Smooth muscle cell (in vitro differentiated cells): Measurements from ENCODE around the gene ERCC2. TPM values are rescaled to one million over a fixed set of nuclear protein-coding genes. Genes with fewer than 3 reads are reported as not detected.
A peak's percentile ranks its signal among the peaks of the same experiment; 100 is the strongest.

Source experiments
- DNase-seq: peaks from one replicate; lab custom pipeline; 2025; ENCODE audit not compliant: unreplicated experiment; lab: John Stamatoyannopoulos, UW
- H2AFZ ChIP-seq: fragments of 200-600 bp; sonication (generic); 2 replicates; pipeline ENCODE4 v1.6.0; 2016; ENCODE audit warnings: antibody characterized with exemption, low read depth, mild to moderate bottlenecking
- H3F3A ChIP-seq: fragments of 200-600 bp; sonication (generic); 2 replicates; pipeline ENCODE4 v1.6.0; 2017; ENCODE audit warnings: antibody characterized with exemption, low read depth
- H3K27ac ChIP-seq: fragments of 200-600 bp; sonication (generic); 2 replicates; pipeline ENCODE4 v1.5.1; 2016; ENCODE audit warnings: low read depth, mild to moderate bottlenecking
- H3K27me3 ChIP-seq: fragments of 200-600 bp; sonication (generic); 2 replicates; pipeline ENCODE4 v1.6.1; 2016; ENCODE audit warnings: low read depth, mild to moderate bottlenecking
- H3K36me3 ChIP-seq: fragments of 200-600 bp; sonication (generic); 2 replicates; pipeline ENCODE4 v1.5.1; 2016; ENCODE audit warnings: low read depth
- H3K4me1 ChIP-seq: fragments of 200-600 bp; sonication (generic); 2 replicates; pipeline ENCODE4 v1.5.1; 2016; ENCODE audit warnings: low read depth
- H3K4me2 ChIP-seq: fragments of 200-600 bp; sonication (generic); 2 replicates; pipeline ENCODE4 v1.6.0; 2016; ENCODE audit warnings: mild to moderate bottlenecking
- H3K4me3 ChIP-seq: fragments of 200-600 bp; sonication (generic); 2 replicates; pipeline ENCODE4 v1.5.1; 2016; ENCODE audit warnings: mild to moderate bottlenecking
- H3K79me2 ChIP-seq: fragments of 200-600 bp; sonication (generic); 2 replicates; pipeline ENCODE4 v1.6.0; 2016; ENCODE audit warnings: low read depth, mild to moderate bottlenecking
- H3K9ac ChIP-seq: fragments of 200-600 bp; sonication (generic); 2 replicates; pipeline ENCODE4 v1.6.0; 2016; ENCODE audit warnings: low read depth
- H3K9me3 ChIP-seq: fragments of 200-600 bp; sonication (generic); replicated peaks from 2 replicates; pipeline ENCODE4 v1.5.1; 2016; ENCODE audit warnings: low read depth
- H4K20me1 ChIP-seq: fragments of 200-600 bp; sonication (generic); 2 replicates; pipeline ENCODE4 v1.6.0; 2016; ENCODE audit warnings: low read depth
- CTCF ChIP-seq: fragments of 200-600 bp; sonication (generic); IDR thresholded peaks from 2 replicates; pipeline ENCODE4 v1.5.1; 2017; ENCODE audit warnings: borderline replicate concordance, mild to moderate bottlenecking, antibody characterized with exemption; ENCODE audit not compliant: insufficient read depth, poor library complexity, severe bottlenecking
- WGBS: methylation state at CpG from one replicate; pipeline ENCODE4 v1.1.7; 2016; ENCODE audit warnings: low lambda C conversion rate; 5-methylcytosine and 5-hydroxymethylcytosine counted together
- polyA plus RNA-seq: library from polyadenylated mRNA; unstranded; fragments of >200 nt; fragmentation: Nextera tagmentation; extraction: Ambion mirVana; gene quantifications from 2 replicates; pipeline ENCODE4 v1.2.1, GENCODE V29; 2016
- total RNA-seq: library from RNA; depleted of rRNA; stranded (reverse); fragments of >200 nt; gene quantifications from 2 replicates; pipeline ENCODE4 v1.2.3, GENCODE V29; 2014

Gene ERCC2
- total and polyA plus RNA-seq, 2 experiments from 2014 or later: 13.4 to 14.6 TPM

GRCh38 chr19:45344621-45345505, 25.5 kb downstream of the ERCC2 start:
- Histone ChIP-seq H3K9me3 (no peaks in the 10 kb centered on the region), H3K4me3 (no peak overlapping the region), H3K4me1 (no peaks in the 10 kb centered on the region), H3K36me3 (no peaks in the 10 kb centered on the region), H3K9ac (no peak overlapping the region), H3K27ac (no peak overlapping the region), H3K4me2 (no peak overlapping the region), H2AFZ (no peak overlapping the region), H4K20me1 (no peaks in the 10 kb centered on the region), H3K79me2 (no peaks in the 10 kb centered on the region), H3F3A (no peaks in the 10 kb centered on the region), H3K27me3 (peaks cover 17% of the 10 kb centered on the region)
- no peak for DNase-seq
- 70% methylated on average over 8 of the region's 15 CpGs for WGBS
- TF ChIP-seq CTCF: no peak

DNA sequence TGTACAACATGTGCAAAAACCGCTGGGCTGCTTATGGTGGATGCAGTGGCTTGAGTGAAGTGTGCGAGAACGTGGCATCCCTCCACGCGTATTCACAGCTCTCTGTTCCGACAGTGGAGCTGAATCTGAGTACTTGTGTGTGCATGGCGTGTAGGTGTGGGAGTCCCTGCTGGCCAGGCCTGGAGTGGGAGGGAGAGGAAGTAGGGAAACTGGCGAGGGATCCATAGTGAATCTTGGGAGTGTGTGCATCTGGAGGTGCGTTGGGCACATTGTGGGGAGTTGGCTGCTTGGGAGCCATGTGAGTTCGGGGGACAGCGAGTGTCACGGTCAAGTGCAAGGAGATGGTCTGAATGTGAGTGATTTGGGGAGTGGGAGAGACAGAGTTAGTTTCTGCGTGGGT, 27.5 kb downstream of the ERCC2 start:
- H2AFZ ChIP-seq: no peak overlapping the region
- no peaks in the 10 kb centered on the region for H3K4me1 ChIP-seq
- no peaks in the 10 kb centered on the region for H3F3A ChIP-seq
- no peaks in the 10 kb centered on the region for H3K79me2 ChIP-seq
- peaks cover 20% of the 10 kb centered on the region for H3K27me3 ChIP-seq
- H3K27ac ChIP-seq: no peak overlapping the region
- no peak for DNase-seq
- H3K9ac ChIP-seq: no peak overlapping the region
- no peaks in the 10 kb centered on the region for H3K9me3 ChIP-seq
- no peaks in the 10 kb centered on the region for H3K36me3 ChIP-seq
- no peak overlapping the region for H3K4me2 ChIP-seq
- no peak overlapping the region for H3K4me3 ChIP-seq
- WGBS: 89% methylated on average over 13 of the region's 13 CpGs
- no peaks in the 10 kb centered on the region for H4K20me1 ChIP-seq
- no peak for TF ChIP-seq CTCF

GRCh38 chr19:45340899-45341453, 29.4 kb downstream of the ERCC2 start:
- Histone ChIP-seq H3K4me3 (peak overlapping the region; percentile 51), H3K4me2 (peak overlapping the region; percentile 84), H3K4me1 (no peaks in the 10 kb centered on the region), H3K27me3 (peaks cover 14% of the 10 kb centered on the region), H3F3A (no peaks in the 10 kb centered on the region), H3K27ac (no peak overlapping the region), H3K9ac (no peak overlapping the region), H2AFZ (no peak overlapping the region), H3K36me3 (no peaks in the 10 kb centered on the region), H3K9me3 (no peaks in the 10 kb centered on the region), H3K79me2 (no peaks in the 10 kb centered on the region), H4K20me1 (no peaks in the 10 kb centered on the region)
- DNase-seq: no peak
- no peak for TF ChIP-seq CTCF
- 25% methylated on average over 13 of the region's 25 CpGs for WGBS
